Stimulated activated CD8-positive, alpha-beta memory T cell treated with anti-CD3 and anti-CD28 coated beads, Interleukin-7, amount 100 ng/mL, for 4 hours (primary cell): ENCODE data around the gene NPL.

Experiments used
- DNase-seq, 2 donors: peaks; one replicate each; pipeline ENCODE4 v3.0.0-alpha.2; 2020; ENCODE audit warnings: low read depth in 2 of 2

NPL gene

GRCh38 chr1:182778862-182779261 is 10.7 kb upstream of the NPL start:
- DNase-seq = no peak

GRCh38 chr1:182779530-182779929 is 10.0 kb upstream of the NPL start:
- DNase-seq = no peak

DNA sequence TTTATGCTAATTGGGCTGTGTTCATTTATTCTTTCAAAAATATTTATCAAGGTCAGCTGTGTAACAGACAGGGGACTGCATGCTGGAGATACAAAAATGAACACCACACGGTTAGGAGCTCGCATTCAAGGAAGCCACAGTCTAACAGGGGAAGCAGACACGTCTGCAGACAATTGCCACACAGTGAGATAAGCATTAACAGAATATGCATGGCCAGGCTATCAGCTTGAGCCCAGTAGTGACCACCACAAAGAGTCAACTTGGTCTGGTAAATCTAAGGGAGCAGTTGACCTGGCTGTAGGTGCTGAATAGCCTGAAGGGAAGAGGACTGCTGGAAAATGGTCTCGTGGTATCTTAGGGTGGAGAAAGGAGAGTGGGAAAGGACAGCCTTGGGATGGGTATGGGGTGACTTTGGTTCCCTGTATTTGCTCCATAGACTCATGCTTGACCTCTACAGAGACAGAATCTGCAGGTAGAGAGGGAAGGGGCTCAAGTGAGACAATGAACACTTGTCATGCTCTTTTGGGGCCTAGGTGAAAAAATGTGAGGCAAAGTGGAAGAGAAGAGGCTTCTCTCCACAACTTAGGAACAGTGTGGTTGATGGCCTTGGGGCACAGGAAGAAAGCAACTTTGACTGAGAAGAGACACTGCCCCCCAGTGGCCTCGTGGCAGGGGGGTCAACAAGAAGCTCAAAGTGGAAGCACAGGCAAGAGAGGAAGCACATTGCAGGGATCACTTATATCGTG is 7.6 kb upstream of the NPL start:
- DNase-seq = peak; percentile 48 to 56

- no peak for DNase-seq
These were observed 7.0 kb upstream of the NPL start for GRCh38 chr1:182782587-182782913.

- DNase-seq = no peak
These were observed 6.5 kb upstream of the NPL start for GRCh38 chr1:182783068-182783467.

DNA sequence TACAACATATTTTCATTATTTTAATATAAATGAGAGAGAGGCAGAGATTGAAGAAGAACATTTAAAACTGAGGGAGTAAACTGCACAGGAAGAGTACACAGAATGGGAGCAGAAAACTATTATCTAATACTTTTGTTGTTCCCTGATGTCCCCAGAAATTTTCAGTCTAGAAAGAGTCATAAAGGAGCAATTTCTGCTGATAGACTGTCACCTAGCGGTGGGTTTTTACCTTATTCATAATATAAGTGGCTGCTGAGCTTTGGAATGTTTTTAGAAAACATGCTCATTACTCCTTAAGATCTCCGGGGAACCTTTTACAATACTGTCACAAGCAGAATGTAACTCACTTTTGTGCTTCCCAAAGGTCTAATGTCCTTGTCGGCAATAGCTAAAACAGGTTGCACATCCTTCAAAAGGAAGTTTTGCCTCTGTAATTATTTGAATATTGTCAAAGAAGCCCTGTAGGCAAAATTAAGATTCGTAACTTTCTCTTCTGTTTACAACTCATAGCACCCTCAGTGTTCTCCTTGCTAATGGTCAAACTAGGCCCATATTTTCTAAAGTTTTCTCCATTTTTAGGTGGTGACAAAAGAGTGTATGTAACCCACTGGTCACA is 4.9 kb upstream of the NPL start:
- no peak for DNase-seq

GRCh38 chr1:182785181-182785580 is 4.4 kb upstream of the NPL start:
- DNase-seq = no peak

- DNase-seq = peak in 1 of 2 donors; percentile 10
These were observed 3.2 kb upstream of the NPL start for GRCh38 chr1:182786223-182786994.

GRCh38 chr1:182786995-182787324 is 2.6 kb upstream of the NPL start:
- no peak for DNase-seq

GRCh38 chr1:182791281-182792179 is 2.0 kb downstream of the NPL start:
- DNase-seq = no peak

GRCh38 chr1:182794091-182794490 is 4.5 kb downstream of the NPL start:
- DNase-seq = no peak

DNA sequence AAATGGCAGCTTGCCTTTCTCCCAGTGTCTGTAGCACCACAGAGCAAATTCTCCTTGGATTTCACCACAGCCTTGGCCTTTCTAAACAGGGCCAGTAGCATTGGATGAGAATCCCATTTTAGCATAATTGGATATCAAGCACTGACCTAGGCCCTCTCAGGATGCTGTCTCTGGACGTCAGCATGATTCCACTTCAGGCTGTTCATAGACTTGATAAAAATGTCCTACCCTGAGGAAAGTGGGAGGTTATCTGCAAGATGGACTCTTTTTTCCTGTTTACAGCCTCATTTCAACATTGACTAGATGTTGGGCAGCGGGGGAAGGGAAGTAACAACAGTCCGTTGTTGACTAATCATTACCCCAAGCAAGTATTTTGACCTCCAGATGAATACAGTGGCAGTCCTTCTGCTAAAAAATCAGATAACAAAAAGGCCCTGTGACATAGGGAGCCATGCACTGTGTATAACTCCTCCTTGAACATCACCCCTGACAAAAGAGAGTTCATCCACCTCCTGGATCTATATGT is 5.2 kb downstream of the NPL start:
- no peak for DNase-seq

DNA sequence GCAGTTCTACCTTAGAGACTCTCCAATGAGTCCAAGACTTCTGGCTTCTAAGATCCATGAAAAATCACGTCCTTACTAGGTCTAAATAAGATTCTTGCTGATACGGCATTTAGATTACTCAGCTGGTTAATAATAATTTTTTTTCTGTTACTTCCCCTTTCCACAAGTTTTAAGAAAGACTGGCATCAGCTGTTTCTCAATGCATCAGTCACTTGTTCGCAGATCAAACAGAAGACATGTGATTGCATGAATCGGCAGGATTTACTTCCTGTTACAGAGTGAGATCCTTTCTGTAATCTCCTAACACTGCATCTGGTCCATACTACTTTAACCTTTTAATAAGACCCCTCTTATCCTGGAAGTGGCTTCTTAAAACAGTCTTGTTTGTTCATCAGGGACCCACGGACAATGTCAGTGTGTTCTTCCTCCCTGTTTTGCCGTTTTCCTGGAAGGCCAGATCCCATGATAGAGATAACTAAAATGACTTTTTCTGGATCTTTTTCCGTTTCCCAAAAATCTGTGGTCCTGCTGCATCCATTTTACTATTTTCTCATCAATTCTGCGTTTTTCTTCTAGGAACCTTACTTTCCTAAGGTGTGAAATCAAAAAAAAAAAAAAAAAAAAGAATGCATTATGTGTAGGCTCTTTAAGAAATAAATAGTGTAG is 6.1 kb downstream of the NPL start:
- no peak for DNase-seq

DNA sequence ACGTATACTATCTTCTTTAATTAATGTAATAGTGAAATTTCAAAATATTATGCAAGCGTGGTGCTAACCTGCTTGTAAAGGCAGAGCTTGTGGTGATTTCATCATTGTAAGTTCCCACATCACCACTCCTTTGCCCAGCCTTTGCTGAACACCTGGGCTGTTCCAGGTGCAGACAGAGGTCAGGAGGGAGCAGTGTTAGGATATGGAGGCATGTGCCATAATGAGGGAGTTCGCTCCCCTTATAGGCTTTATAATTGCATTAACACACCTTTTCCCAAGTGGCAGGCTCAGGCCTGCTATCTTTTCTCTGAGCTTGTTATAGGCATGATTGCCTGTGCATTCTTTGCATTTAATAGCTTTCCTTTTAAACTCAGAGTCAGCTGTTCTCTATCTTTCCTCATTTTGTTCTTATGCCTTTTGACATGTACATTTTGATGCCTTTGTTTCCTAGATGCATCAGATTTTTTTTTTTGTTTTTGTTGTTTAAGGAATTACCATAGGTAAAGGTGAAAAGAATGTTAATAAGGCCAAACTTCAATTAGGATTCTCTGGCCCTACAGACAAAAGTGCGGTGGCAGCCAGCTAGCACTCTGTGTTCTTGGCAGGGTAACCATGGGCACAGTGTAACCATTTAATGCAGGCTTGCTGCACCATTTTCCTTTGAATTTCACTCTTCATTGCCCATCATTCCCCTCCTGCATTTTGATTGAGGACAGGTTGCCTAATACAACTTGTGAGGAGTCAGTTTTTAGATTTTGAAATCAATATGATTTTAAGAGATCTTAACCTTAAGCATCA is 12.6 kb downstream of the NPL start:
- DNase-seq = no peak

GRCh38 chr1:182803846-182804245 is 14.3 kb downstream of the NPL start:
- no peak for DNase-seq

GRCh38 chr1:182806015-182806678 is 16.6 kb downstream of the NPL start:
- no peak for DNase-seq

GRCh38 chr1:182807907-182808306 is 18.3 kb downstream of the NPL start:
- DNase-seq = no peak

GRCh38 chr1:182809414-182809957 is 19.9 kb downstream of the NPL start:
- DNase-seq = no peak

DNA sequence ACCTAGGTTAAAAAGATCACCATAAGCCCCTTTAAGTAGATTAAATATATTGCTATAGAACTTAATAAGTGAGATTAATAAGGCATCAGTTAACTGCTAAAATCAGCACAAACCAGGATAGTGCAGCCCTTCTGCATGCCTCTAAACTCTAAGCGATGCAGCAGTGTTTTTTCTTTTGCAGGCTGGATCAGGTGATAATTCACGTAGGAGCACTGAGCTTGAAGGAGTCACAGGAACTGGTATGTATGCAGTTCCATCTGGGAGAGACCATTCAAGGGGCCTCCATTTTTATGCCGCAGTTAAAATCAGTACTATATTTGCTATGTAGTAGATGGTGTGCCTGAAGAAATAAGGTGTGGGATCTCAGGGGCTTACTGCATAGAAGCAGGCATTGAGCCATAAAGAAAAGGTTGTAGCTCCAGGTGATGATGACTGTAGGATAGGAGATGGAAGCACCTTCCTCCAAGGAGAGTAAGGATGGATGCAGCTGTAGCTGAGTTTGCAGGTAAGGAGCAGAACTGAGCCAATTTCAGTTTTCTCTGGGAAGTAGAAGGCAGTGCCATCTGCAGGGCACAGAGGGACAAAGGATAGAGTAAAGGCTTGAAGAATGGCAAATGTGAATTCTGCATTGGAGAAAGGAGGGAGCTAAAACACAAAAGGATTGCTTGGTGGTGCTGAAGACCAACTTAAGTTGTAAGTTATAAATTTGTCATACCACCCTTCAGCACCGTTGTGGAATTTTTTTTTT is 22.6 kb downstream of the NPL start:
- DNase-seq = no peak
